Sigmoid colon (tissue), 7 donors: ENCODE results near the gene CSF1R. TPM values are rescaled to one million over a fixed set of nuclear protein-coding genes. Genes with fewer than 3 reads are reported as not detected.

Experiments
- DNase-seq: peaks from one replicate; pipeline ENCODE4 v3.0.0-alpha.2; 2019
- H3K27ac ChIP-seq, 4 donors: fragments of 200-600 bp; sonication (generic); one replicate each; pipeline ENCODE4 v1.5.1; 2016 to 2019; ENCODE audit warnings: mild to moderate bottlenecking in 1 of 4
- H3K27me3 ChIP-seq, 3 donors: fragments of 200-600 bp; sonication (generic); one replicate each; pipeline ENCODE4 v1.5.1; 2019; ENCODE audit warnings: mild to moderate bottlenecking in 1 of 3
- H3K36me3 ChIP-seq, 4 donors: fragments of 200-600 bp; sonication (generic); one replicate each; pipeline ENCODE4 v1.5.1; 2016 to 2019
- H3K4me1 ChIP-seq, 4 donors: fragments of 200-600 bp; sonication (generic); one replicate each; pipeline ENCODE4 v1.5.1; 2017 to 2019
- H3K4me3 ChIP-seq, 4 donors: fragments of 200-600 bp; sonication (generic); one replicate each; pipeline ENCODE4 v1.5.1; 2017 to 2019; ENCODE audit warnings: mild to moderate bottlenecking in 2 of 4, moderate library complexity in 1 of 4
- H3K9me3 ChIP-seq, 4 donors: fragments of 200-600 bp in 3 of 4; sonication (generic) in 3 of 4; one replicate each; pipeline versions ENCODE4 v1.5.1 to v1.6.1; 2013 to 2019
- EP300 ChIP-seq, 4 donors: sonication (generic); formaldehyde crosslinking; IDR thresholded peaks; one replicate each; pipeline ENCODE4 v1.6.1; 2017; ENCODE audit warnings: antibody characterized with exemption in 4 of 4
- POLR2A ChIP-seq, 2 donors: fragments of 450-650 bp; IDR thresholded peaks; one replicate each; pipeline ENCODE4 v1.6.1; 2016; ENCODE audit warnings: antibody characterized with exemption in 2 of 2, mild to moderate bottlenecking in 2 of 2, moderate library complexity in 2 of 2
- POLR2AphosphoS5 ChIP-seq, 4 donors: sonication (generic); formaldehyde crosslinking; IDR thresholded peaks; one replicate each; pipeline ENCODE4 v1.6.1; 2017; ENCODE audit warnings: antibody characterized with exemption in 4 of 4
- WGBS, 2 donors: extraction: QIAGEN DNeasy Blood & Tissue Kit; methylation state at CpG; one replicate each; pipeline ENCODE4 v1.1.7; 2013; 5-methylcytosine and 5-hydroxymethylcytosine counted together
- intact Hi-C: fragments of 100-400 bp; cut with DNase I; formaldehyde crosslinking; loops from one replicate; pipeline ENCODE4 v1.15.1; 2023
- polyA plus RNA-seq, 3 donors: library from polyadenylated mRNA; stranded (reverse); fragments of 200-250 nt; gene quantifications; one replicate each; pipeline ENCODE4 v1.2.3, GENCODE V29; 2013
- total RNA-seq, 4 donors: library from RNA; depleted of rRNA; stranded (reverse); fragments of >200 nt; gene quantifications; one replicate each; pipeline ENCODE4 v1.1.0, GENCODE V29; 2016
- TF ChIP-seq, protein P1 (sequence below), 4 experiments: fragments of 450-650 bp in 3 of 4; fragments of 200-600 bp in 1 of 4; IDR thresholded peaks; one replicate each; pipeline ENCODE4 v1.5.1; 2016 to 2019; ENCODE audit warnings: antibody characterized with exemption in 4 of 4, mild to moderate bottlenecking in 3 of 4, moderate library complexity in 2 of 4
- donor health status: healthy with polysubstance abuse.
- donor health status: Bipolar disorder and iron deficiency.
- donor health status: healthy.

CSF1R gene
- total and polyA plus RNA-seq, 7 donors, result 10.8 to 44.4 (median 26.1) TPM

DNA sequence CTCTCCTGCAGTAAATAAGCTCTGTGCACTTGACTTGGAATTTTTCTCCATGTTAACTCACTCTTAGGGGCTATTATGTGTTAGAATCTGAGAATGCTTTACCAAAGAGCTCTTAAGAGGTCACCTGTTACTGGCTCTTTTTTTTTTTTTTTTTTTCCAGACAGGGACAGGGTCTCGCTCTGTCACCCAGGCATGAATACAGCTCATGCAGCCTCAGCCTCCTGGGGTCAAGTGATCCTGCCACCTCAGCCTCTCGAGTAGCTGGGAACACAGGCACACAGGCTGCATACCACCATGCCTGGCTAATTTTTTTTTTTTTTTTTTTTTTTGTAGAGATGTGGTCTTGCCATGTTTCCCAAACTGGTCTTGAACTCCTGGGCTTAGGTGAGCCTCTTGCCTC is 63.7 kb downstream of the CSF1R start:
- Histone ChIP-seq H3K4me1 (peaks cover 0 to 15% (median 13%) of the 10 kb centered on the region in 4 donors), H3K4me3 (no peak overlapping the region), H3K27me3 (no peaks in the 10 kb centered on the region), H3K9me3 (no peaks in the 10 kb centered on the region), H3K36me3 (peaks cover 11 to 99% (median 45%) of the 10 kb centered on the region in 4 donors), H3K27ac (peak overlapping the region in 3 of 4 donors; percentile 46 to 65 (median 49))
- TF ChIP-seq, protein P1, sequence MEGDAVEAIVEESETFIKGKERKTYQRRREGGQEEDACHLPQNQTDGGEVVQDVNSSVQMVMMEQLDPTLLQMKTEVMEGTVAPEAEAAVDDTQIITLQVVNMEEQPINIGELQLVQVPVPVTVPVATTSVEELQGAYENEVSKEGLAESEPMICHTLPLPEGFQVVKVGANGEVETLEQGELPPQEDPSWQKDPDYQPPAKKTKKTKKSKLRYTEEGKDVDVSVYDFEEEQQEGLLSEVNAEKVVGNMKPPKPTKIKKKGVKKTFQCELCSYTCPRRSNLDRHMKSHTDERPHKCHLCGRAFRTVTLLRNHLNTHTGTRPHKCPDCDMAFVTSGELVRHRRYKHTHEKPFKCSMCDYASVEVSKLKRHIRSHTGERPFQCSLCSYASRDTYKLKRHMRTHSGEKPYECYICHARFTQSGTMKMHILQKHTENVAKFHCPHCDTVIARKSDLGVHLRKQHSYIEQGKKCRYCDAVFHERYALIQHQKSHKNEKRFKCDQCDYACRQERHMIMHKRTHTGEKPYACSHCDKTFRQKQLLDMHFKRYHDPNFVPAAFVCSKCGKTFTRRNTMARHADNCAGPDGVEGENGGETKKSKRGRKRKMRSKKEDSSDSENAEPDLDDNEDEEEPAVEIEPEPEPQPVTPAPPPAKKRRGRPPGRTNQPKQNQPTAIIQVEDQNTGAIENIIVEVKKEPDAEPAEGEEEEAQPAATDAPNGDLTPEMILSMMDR (IDR thresholded peaks at IDR 0.05), result no peak
- TF ChIP-seq POLR2AphosphoS5 (IDR thresholded peaks at IDR 0.05) (no peak), EP300 (IDR thresholded peaks at IDR 0.05) (no peak), POLR2A (IDR thresholded peaks at IDR 0.05) (no peak)
- DNase-seq, result no peak
- WGBS, 2 donors, result 94 to 95% methylated on average over 2 of the region's 2 CpGs
- intact Hi-C loops, result no loop called here

DNA sequence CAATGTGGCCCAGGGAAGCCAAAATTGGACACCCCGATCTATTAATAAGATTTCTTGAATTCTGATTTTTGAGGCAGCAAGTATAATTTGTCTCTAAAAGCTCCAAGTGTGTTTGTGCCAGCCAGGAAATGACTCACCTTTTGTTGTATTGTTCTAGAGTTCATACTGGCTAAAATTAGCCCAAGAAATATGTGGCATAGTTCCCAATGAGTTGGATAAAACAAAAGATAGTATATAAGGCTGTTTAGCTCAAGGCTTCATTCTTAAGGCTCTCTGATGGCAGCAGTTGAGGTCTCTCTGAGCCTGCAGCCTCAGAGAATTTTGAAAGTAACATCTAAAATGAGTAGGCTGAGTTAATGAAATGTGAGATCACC is 64.2 kb downstream of the CSF1R start:
- Histone ChIP-seq H3K9me3 (no peaks in the 10 kb centered on the region), H3K27me3 (no peaks in the 10 kb centered on the region), H3K4me3 (no peak overlapping the region), H3K27ac (peak overlapping the region; percentile 14 to 65 (median 48)), H3K36me3 (peaks cover 11 to 94% (median 40%) of the 10 kb centered on the region in 4 donors), H3K4me1 (peaks cover 0 to 15% (median 13%) of the 10 kb centered on the region in 4 donors)
- no peak for DNase-seq
- TF ChIP-seq POLR2AphosphoS5 (IDR thresholded peaks at IDR 0.05) (no peak), EP300 (IDR thresholded peaks at IDR 0.05) (no peak), POLR2A (IDR thresholded peaks at IDR 0.05) (no peak)
- TF ChIP-seq, protein P1 (IDR thresholded peaks at IDR 0.05), result no peak
- WGBS, 2 donors, result 92 to 94% methylated on average over 1 of the region's 1 CpG
- intact Hi-C loops, result no loop called here

DNA sequence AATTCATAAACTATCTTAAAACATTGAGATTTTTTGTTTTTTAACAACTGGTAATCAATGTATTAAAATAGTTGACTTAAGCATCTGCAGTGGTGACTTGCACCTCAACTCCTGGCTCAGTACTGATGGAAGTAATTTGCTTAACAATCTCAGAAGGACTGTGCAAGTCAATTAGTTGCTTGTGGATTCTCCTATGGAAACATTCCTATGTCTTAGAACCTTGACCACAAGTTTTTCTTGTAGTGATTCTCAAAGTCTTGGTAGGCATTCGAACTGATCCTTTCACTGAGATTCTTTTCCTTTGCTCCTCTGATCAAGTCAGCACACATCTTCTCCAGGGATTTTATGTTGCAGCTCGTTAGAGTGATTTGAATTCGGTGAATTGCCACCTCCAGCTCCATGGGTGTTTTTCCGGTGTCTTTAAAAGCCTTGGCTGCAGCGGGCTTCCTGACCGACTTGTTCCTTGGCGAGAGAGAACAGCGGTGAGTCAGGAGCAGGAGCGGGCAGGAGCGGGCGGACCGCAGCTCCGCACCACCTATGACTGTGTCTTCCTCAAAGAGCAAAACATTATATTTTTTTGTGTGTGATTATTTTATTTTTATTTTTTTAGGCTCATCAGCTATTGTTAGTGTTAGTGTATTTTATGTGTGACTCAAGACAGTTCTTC is 64.7 kb downstream of the CSF1R start:
- DNase-seq, result no peak
- H3K27ac ChIP-seq, result peak overlapping the region; percentile 14 to 65 (median 48)
- H3K27me3 ChIP-seq, result no peaks in the 10 kb centered on the region
- H3K4me3 ChIP-seq, result no peak overlapping the region
- H3K36me3 ChIP-seq, result peaks cover 11 to 93% (median 37%) of the 10 kb centered on the region in 4 donors
- intact Hi-C loops, result no loop called here
- no peaks in the 10 kb centered on the region for H3K9me3 ChIP-seq
- WGBS, 2 donors, result 94 to 96% methylated on average over 13 of the region's 13 CpGs
- TF ChIP-seq POLR2A (IDR thresholded peaks at IDR 0.05), result no peak
- H3K4me1 ChIP-seq, result peaks cover 0 to 15% (median 13%) of the 10 kb centered on the region in 4 donors

DNA sequence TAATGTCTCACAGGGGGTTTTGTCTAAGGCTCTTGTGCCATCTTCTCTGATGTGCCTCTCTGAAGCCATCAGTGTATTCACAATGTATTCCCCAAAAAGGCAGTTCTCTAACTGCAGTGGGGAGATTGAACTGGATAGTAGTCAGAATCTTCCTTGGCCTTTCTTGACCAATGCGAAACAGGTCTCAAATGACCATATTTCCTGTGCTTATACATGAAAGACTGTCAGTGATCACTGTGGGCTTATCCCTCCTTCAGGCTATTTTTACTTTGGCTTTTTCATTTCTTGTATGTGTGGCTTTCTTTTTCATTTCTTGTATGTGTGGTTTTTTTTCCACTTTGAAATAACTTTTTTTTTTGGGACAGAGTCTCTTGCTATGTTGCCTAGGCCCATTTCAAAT is 66.1 kb downstream of the CSF1R start:
- Histone ChIP-seq H3K4me1 (peaks cover 0 to 15% (median 13%) of the 10 kb centered on the region in 4 donors), H3K36me3 (peaks cover 15 to 93% (median 37%) of the 10 kb centered on the region in 4 donors), H3K27me3 (no peaks in the 10 kb centered on the region), H3K27ac (peak overlapping the region in 1 of 4 donors; percentile 9), H3K9me3 (peaks cover 0 to 5% (median 0%) of the 10 kb centered on the region in 4 donors), H3K4me3 (no peak overlapping the region)
- DNase-seq, result no peak
- intact Hi-C loops, result no loop called here
- 93 to 97% methylated on average over 1 of the region's 1 CpG for WGBS, 2 donors
- TF ChIP-seq, protein P1 (IDR thresholded peaks at IDR 0.05), result no peak
- TF ChIP-seq EP300 (IDR thresholded peaks at IDR 0.05), result no peak
- no peak for TF ChIP-seq POLR2A (IDR thresholded peaks at IDR 0.05)
- no peak for TF ChIP-seq POLR2AphosphoS5 (IDR thresholded peaks at IDR 0.05)

DNA sequence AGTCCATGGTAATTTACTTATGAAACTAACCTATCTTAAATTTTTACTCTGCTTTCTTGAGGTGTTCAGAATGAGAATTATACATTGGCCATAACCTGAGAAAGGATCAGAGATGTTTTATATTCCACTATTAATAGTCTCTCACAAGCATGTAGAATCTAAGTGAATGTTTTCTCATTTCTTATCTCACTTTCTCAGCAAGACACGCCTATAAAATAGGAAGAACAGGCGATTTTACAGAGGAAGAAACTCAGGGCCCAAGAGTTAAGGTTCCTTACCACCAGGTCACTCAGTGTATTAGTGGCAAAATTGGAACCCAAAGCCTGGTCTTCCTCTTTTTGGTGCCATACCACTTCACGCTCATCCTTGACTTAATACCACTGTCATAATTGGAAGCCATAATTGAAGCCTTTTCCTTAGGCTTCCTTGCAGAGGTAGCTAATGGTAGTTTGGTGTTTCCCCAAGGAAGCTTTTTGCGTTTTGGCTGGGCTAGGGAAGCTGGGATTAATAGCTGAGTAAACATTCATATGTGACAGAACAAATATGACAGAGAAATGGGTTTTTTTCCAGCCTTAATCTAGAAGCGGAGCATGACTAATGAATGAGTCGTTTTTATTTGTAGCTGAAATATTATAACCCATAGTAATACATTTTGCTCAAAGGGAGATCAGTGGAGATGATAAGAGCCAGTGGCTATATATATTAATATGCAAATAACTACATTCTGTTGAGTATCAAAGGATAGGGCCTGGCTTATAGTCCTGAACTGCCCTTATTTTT is 68.9 kb downstream of the CSF1R start:
- Histone ChIP-seq H3K27me3 (no peaks in the 10 kb centered on the region), H3K27ac (no peak overlapping the region), H3K36me3 (peaks cover 39 to 93% (median 53%) of the 10 kb centered on the region in 4 donors), H3K9me3 (peaks cover 0 to 5% (median 0%) of the 10 kb centered on the region in 4 donors), H3K4me3 (no peak overlapping the region), H3K4me1 (peaks cover 0 to 11% (median 9%) of the 10 kb centered on the region in 4 donors)
- 70 to 79% methylated on average over 6 of the region's 6 CpGs for WGBS, 2 donors
- intact Hi-C loops, result no loop called here
- TF ChIP-seq POLR2A (IDR thresholded peaks at IDR 0.05), result no peak
- DNase-seq, result no peak
